HG03175 (cell line): ENCODE measurements around the gene SLIT3.
A peak's percentile ranks its signal among the peaks of the same experiment; 100 is the strongest.

Source experiments
- ATAC-seq: cut with Tn5 transposase; IDR thresholded peaks from one replicate; pipeline ENCODE4 v1.9.1; 2021; ENCODE audit warnings: mild to moderate bottlenecking, moderate library complexity; ENCODE audit not compliant: unreplicated experiment

Gene SLIT3

DNA sequence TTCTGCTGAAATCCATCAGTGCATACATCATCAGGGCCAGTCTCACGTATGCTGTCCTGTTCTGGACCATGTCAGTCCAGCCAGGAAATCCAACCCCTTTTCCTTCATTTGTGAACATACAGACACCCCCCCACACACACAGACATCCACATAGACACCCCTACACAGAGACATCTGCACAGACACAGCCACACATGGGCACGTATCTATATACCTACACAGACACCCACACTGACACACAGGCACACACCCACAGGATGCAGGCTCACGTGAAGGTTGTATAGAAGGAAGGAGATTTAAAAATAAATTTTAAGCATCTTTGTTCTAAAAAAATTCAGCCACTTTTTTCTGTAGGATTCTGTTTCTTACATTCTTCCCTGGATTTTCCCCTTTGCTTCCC is 325.6 kb downstream of the SLIT3 start:
- ATAC-seq, result no peak

DNA sequence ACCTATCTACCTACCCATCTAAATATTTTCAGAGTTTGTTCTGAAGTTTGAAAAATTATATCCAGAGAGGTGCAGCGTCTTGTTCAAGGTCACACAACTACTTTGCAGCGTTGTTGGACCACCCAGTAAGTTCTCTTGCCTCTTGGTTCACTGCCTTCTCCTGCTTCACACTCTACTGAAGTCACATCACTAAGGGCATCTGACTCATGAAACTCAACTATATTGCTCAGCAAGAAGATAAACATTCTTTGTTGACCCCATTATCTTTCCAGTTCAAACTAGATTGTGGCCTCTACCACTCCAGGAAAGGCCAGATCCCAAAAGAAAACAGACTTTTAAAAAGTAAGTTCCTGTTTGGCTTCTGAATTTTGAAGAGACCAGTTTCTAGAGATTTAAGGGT is 326.9 kb downstream of the SLIT3 start:
- no peak for ATAC-seq

DNA sequence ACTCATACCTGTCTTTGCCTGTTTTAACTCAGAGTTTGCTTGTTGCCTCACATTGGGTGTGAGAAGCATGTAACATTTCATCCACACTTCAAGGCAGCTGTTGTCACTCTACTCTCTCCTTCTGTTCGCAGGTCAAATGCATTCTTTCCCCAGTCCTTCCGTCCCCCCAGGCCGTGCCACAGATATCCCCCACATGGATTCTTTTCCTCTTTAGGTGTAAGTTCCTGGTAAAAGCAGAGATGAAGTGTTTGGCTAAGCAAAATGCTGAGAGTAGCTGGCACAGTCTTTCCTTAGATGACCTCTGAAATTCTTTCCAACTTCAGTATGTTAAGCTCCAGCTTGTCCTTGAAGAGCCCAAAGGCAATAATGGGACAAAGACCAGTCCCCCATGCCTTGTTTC is 328.2 kb downstream of the SLIT3 start:
- no peak for ATAC-seq

DNA sequence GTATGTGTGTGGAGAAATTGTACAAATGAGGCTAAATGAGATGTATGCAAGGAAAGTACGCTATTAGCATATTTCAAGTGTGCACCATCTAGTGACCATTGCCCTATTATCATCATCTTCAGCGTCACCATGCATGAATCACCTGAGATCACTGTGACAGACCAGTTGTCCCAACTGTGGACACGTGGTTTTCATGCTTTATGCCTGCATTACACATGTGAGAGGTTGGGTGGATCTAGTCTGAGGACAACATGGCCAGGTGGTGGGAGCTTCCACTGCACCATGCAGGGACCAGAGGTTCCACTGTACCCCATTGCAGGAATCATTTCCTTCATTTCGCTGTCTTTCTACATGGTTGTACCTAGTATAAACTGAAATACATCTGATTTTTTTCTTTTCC is 329.8 kb downstream of the SLIT3 start:
- no peak for ATAC-seq

DNA sequence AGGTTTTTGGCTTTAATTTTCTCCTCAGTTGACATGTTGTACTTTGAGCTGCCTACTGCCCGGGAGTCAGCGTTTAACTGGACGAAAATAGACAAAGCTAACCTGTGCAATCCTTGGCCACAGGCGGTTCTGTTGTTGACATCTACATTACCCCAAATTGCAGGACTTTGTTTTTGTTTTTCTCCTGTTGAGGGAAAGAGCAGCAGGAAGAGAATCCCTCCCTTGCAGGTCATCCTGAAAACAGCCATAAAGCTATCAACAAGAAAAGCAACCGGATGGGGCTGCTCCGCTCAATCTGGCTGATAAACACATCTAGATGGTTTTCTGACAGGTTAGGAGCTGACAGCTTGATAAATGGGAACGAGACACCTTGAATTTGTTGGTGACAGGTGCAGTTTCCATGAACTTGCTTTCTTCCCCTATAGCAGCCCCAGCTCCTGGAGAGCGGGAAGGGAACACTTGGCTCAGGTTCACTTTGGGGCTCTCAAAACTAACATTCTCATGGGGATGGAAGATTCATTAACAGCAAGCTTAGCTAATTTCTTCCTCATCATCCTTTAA is 331.5 kb downstream of the SLIT3 start:
- ATAC-seq, result no peak

DNA sequence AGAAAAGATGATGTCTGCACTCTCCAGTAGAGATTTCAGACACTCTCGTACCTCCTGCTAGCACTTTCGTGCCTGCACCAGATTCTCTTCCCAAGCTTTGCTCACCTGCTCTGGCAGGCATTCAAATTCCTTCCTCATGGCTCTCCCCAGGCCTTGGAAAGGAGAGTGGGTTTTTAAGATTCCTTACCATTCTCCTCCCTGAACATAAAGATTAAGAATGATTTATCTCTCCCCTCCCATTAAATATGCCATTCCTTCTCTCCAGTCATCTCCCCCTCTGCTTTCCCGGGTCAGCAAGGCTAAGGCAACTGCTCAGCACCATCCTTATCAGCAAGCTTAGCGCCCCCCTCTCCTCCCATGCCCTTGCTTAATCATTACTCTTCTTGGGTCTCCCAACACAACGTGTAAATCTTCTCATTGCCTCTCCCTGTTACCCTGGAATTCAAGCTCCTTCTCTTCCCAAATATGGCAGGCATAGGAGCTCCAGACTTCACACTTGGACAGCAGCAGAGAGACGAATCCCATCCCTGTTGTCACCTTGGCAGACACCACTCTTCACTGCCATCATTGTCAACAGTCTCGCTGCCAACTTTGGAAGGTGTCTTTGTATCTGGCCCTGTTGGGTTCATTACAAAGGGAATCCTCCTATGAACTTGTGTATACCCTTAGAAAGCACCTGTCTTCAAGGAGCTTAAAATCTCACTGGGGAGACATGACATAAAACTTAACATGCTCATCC is 332.9 kb downstream of the SLIT3 start:
- no peak for ATAC-seq

DNA sequence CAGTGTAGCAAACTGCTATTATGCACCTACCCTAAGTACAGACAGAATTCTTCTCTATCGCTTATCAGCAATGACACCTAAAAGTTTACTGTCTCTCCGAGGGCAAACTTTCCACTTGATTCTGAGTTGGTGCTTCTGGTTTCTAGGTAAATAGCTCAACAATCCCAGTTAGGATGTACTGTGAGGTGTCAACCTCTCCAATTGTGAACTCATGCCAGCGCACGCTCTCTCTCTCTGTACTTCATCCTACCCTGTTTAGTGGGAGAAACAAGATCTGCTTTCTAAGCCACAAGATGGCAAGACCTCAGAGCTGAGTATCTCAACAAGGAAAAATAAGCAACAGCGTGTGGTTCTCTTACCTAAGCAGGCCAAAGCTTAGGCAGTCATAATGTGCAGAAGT is 335.3 kb downstream of the SLIT3 start:
- ATAC-seq, result no peak

DNA sequence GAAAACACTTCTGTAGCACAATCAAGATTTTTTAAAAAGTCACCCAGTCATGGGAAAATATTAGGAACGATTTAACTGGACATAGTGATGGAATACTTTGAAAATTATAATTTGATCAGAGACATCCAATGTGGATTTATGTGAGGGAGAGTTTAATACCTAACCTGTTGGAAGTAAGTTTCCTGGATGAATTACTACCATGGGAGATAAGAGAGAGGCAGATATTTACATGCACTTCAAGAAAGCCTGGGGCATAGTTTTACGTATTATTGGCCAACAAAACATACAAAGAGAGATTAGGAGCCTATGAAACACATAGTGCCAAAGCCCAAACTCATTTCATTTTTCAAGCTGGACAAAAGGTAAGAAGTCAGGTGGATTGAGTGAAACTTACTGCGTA is 336.8 kb downstream of the SLIT3 start:
- ATAC-seq, result no peak

DNA sequence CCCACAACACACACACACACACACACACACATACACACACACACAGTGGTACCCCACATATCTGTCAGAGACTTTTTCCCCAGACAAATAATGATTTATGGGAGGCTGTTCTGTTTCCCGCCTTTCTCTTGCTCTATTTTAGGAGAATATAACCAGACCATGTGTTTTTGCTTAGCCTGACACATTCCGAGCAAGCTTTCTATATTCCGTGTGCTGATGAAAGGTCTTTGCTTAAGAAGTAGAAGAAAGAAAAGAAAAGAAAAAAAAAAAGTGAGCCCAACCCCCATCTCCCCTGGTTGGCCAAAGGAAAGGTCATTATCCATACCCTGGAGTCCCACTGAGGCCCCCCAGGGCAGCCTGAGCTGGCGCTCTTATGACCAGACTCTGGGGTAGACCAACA is 338.6 kb downstream of the SLIT3 start:
- ATAC-seq, result no peak

DNA sequence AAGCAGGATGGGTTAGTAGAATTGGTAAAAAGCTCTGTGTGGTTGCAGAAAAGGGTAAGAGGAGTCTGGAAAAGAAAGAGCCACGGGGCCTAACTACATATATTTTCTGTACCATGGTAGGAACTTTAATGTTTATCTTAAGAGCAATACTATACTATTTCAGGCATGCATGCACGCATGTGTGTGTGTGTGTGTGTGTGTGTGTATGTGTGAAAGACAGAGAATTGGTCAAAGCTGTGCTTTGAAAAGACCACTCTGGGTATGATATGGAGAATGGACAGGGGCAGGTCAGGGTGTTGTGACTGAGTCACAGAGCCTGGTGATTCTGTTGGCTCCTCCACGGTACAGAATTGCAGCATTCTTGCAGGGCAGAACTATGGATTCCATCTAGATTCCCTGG is 339.3 kb downstream of the SLIT3 start:
- ATAC-seq, result no peak

DNA sequence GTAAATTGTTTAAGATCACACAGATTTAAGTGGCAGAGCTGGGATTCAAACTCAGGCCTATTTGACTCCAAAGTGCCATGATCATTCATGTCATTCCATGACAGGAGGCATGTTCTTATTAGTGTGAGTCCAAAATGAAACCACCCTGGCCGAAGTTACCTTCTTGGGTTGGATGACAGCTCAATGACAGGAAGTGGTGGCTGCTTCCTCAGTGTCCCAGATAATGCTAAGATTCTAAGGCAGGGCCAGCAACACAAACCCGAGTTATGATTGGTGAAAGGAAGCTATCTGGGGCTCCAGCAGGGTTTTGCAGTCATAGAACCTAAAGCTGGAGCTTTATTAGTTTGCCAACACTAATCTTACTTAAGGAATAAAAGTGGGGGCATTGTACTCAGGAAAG is 340.4 kb downstream of the SLIT3 start:
- ATAC-seq, result no peak

DNA sequence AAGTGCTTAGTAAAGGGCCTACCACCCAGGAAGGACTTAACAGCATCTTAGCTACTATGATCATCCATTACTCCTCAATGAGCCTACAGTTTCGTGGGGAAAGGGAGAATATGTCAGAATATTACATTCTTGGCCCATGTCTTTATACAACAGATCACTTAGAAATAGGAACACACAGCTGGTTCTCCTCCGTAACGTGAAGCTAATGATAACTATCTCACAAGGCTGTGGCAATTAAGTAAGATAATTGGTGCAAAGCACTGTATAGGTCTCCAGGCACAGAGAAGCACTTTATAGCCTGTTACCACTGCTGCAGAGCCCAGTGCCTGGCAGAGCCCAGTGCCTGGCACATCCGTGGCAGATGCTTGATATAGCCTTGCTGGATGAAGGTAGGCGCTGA is 347.6 kb downstream of the SLIT3 start:
- ATAC-seq, result no peak

DNA sequence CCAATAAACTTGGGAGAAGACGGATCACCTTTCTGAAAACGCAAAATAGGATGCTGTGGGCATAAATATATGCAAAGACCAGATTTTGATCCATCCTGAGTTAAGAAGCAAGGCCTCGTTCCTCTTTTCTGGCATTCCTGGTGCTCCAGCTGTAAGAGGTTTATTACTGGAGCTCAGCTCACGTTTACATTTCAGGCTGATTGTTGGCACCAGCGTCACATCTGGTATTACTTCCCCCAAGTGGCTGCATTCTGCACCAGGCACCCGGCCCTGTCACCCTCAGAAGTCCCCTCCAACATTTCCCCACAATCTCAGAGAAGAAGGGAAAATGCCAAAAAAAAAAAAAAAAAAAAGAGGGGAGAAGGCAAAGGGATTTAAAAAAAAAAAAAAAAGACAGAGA is 348.7 kb downstream of the SLIT3 start:
- no peak for ATAC-seq

DNA sequence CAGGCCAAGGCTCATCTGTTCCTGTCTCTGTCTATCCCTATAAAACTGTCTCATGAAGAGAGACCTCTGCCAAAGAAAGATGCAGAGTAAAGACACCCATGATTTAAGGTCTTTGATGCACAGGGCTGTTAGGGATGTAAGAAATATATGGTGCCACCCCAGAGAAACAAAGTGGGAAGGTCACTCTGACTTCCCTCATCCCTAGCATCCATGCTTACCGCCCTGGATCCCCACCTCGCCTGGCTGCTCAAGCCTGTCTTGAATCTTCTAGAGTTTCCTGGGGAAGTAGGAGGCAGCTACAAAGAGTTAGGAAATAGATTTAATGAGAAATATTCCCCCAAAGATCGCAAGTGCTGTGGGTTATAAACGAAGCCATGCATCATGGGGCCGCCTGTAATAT is 349.2 kb downstream of the SLIT3 start:
- no peak for ATAC-seq

DNA sequence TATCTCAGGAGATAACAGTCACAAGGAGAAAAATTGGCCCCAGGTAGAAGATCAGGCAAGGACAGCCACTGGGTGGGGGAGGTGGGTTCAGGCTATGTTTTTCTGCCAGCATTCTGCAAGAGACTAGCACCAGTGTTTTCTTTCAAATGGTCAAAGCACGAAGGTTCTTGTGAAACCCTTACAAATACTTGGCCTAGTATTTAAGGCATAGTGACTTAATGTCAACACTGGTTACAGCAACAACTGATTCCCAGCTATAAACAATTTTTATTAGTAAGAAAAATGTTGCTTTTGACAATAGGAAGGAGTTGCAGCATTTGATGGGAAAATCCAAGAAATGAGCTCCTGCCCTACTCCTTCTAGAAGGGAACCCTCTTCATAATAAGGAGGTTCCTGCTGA is 349.6 kb downstream of the SLIT3 start:
- ATAC-seq, result no peak

DNA sequence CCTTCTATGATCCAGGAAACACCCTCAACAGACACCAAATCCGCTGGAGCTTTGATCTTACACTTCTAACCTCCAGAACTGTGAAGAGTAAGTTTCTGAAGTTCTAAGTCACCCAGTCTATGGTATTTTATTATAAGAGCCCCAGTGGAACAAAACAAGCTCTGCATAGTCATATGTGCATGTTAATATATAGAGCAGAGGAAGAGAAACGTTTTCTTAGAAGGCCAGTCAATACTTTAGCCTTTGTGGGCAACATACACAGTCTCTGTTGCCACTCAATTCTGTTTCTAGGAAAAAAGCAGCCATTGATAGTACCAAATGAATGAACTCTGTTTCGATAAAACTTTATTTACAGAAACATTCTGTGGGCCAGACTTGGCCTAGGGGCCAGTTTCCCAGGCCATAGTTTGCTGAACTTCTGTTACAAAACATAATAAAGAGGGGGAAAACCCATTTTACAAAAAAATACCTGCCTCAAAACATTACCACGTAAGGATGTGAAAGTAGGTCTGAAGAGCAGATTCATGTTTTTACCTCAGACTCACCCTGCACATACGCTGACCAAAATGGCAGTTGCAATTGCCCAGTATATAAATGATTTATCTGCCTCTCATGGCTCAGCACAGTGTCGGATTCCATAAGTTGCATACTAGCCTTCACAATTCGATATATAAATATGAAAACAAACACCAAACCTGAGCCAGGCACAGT is 350.5 kb downstream of the SLIT3 start:
- no peak for ATAC-seq

DNA sequence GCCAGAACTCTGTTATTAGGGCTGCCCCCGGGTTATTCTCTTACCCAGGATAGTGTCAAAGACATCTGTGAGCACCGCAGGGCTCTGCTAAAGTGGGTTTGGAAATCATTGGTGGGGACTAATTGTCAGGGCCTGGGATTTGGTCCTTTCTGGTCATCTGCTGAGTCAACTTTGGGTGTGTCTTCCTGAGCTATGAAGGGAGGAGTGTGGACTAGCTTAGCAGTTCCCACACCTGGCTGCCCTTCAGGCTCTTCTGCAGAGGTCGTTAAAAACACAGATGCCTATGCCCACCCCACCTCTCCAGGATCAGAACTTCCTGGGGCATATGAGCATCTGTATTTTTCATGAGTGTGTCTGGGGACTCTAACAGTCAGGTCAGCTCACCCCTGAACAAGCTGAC is 352.2 kb downstream of the SLIT3 start:
- ATAC-seq, result no peak

DNA sequence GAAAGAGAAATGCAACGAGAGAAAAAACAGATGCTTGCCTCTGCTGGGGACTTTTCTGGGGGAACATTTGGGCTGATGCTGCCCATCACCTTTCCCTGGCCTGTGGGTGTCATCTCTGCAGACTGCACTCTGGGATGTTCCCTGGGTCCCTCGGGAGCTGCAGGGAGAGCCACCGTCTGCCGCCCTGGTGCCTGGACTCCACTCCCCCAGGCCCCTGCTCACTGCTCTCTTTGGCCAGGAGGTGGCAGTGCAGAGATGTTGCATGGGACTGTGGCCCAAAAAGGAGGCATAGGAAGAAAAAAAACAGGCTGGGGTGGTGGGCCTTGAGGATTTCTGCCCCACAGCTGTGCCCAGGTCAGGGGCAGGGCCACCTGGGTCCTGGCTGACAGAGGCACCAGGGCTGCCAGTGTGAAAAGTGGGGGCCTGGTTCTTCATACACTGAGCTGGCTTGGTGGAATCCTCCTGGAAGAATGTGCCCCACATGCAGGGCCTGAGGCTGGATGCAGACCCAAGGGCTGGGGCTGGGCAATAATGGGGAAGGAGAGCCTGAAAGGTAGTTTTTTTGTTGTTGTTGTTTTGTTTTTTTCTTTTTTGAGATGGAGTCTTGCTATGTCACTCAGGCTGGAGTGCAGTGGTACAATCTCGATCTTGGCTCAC is 353.6 kb downstream of the SLIT3 start:
- peak; percentile 62 for ATAC-seq

DNA sequence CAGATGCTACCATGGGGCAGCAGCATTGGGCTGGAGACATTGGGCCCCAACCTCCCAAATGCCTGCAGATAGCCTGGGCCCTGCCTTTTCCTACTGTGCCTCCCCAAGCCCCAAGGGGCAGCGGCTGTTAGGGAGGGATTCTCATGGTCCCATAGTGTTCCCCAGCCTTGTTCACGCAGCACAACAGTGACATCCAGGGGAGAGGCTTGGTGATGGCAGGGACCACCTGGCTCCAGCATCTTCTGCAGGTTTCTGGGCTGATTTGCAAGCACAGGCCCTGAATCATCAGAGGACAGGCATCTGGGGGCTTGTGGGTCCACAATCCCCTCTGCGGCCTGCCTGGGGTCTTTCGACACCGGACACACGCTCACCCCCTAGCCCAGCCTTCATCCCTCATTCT is 354.6 kb downstream of the SLIT3 start:
- no peak for ATAC-seq

DNA sequence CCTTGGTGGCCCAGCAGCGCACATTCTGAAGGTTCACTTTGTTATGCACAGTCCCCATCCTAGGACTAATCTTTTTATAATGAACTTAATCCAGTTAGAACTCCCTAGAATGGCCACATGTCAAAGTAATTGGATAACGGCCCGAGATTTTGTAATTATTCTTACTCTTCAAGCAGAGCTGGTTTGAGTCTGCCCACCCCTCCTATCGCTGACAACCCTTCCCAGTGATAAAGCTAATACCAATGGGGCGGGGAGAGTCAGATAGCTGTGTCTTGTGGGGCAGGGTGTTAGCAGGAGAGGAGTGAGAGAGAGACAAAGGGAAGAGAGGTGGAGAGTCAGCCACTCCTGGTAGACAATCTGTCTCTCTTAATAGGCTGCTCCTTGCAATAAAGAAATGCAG is 356.9 kb downstream of the SLIT3 start:
- ATAC-seq, result no peak

DNA sequence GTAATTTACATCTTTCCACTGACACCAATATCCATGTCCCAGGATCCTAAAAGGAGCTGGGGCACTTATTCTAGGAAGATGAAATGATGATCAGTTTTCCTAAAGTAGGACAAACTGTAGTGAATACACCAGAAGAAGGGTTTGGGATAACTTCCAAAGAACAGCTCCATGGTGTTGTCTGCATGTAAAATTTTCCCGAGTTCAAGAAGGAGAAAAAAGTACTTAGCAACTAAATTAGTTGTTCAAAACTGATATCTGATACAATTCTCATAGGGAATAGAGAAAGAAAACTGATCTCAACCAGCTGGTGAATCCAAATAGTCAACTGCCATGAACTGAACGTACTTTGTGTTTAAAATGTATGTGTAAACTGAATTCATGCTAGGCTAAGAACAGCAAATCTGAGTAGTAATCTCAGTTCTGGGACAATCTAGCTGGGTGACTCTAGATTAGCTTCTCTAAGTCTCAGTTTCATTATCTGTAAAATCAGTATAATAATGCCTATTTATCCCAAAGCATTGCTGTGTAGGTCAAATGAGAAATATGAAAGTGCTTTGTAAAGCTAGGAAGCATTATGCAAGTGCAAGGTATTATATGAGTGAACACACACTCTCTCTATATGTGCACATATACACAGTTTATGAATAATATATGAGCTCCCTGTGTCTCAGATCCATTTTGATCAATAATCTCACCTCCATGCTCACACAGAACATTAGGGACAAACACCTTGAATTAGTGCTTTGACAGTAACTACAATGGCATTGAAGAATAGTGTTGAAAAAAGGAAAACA is 357.7 kb downstream of the SLIT3 start:
- no peak for ATAC-seq
